SH-SY5Y (cell line): ENCODE results near the gene WNK1.

Experiments
- GATA2 ChIP-seq: IDR thresholded peaks from 2 replicates; pipeline ENCODE4 v1.6.1; 2011; ENCODE audit warnings: mild to moderate bottlenecking, low read depth, low read length
- GATA3 ChIP-seq: IDR thresholded peaks from 2 replicates; pipeline ENCODE4 v1.6.1; 2011; ENCODE audit warnings: low read depth, mild to moderate bottlenecking, low read length, moderate library complexity

DNA sequence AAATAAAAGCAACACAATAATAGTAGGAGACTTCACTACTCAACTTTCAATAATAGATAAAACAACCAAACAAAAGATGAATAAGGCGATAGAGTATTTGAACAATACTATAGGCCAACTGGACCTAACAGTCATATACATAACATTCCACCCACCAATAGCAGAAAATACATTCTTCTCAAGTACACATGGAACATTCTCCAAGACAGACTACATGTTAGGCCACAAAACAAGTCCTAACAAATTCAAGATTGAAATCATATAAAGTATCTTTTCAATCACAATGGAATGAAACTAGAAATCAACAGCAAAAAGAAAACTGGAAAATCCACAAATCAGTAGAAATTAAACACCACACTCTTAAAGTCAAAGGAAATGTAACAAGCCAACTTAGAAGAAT is 168.3 kb downstream of the WNK1 start:
- TF ChIP-seq GATA2: no peak
- no peak for TF ChIP-seq GATA3
